Lung (tissue), 12 donors: Measurements from ENCODE around the gene CAMK1D. TPM values are rescaled to one million over a fixed set of nuclear protein-coding genes. Genes with fewer than 3 reads are reported as not detected.

ENCODE experiments used
- ATAC-seq: fragments of 200-7000 bp; cut with Tn5 transposase; one replicate; pipeline ENCODE4 v1.9.1; 2020; ENCODE audit warnings: moderate number of reproducible peaks; ENCODE audit not compliant: insufficient read depth, low FRiP score
- DNase-seq, 3 donors: peaks; one replicate each; pipeline ENCODE4 v3.0.0-alpha.2; 2013 to 2017
- H3K27ac ChIP-seq, 2 donors: one replicate each; pipeline ENCODE4 v1.5.1; 2013; ENCODE audit warnings: mild to moderate bottlenecking in 2 of 2, moderate library complexity in 2 of 2, control low read depth in 1 of 2, inconsistent platforms in 1 of 2, low read depth in 1 of 2, low read length in 1 of 2
- H3K27me3 ChIP-seq, 3 donors: one replicate each; pipeline ENCODE4 v1.5.1; 2013; ENCODE audit warnings: low read length in 2 of 3; ENCODE audit not compliant: control insufficient read depth in 3 of 3, insufficient read depth in 3 of 3
- H3K36me3 ChIP-seq, 4 donors: one replicate each; pipeline ENCODE4 v1.5.1; 2013; ENCODE audit warnings: low read length in 4 of 4, mild to moderate bottlenecking in 1 of 4, moderate library complexity in 1 of 4; ENCODE audit not compliant: control insufficient read depth in 4 of 4, insufficient read depth in 4 of 4
- H3K4me1 ChIP-seq, 5 donors: one replicate each; pipeline ENCODE4 v1.5.1; 2013; ENCODE audit warnings: low read length in 5 of 5, mild to moderate bottlenecking in 2 of 5, moderate library complexity in 1 of 5; ENCODE audit not compliant: control insufficient read depth in 5 of 5, insufficient read depth in 5 of 5
- H3K4me3 ChIP-seq: one replicate; pipeline ENCODE4 v1.5.1; 2013; ENCODE audit warnings: mild to moderate bottlenecking, control low read depth, moderate library complexity
- H3K9ac ChIP-seq, 2 donors: one replicate each; pipeline ENCODE4 v1.5.1; 2013; ENCODE audit warnings: low read length in 2 of 2, control low read depth in 1 of 2; ENCODE audit not compliant: insufficient read depth in 1 of 2
- H3K9me3 ChIP-seq, 4 donors: one replicate each; pipeline ENCODE4 v1.5.1; 2013; ENCODE audit warnings: low read length in 3 of 4, mild to moderate bottlenecking in 1 of 4, moderate library complexity in 1 of 4; ENCODE audit not compliant: control insufficient read depth in 4 of 4, insufficient read depth in 3 of 4
- WGBS, 2 donors: extraction: QIAGEN DNeasy Blood & Tissue Kit; methylation state at CpG; one replicate each; pipeline ENCODE4 v1.1.7; 2013; 5-methylcytosine and 5-hydroxymethylcytosine counted together
- polyA plus RNA-seq, 2 donors: library from polyadenylated mRNA; stranded (reverse); fragments of 200-250 nt; gene quantifications; one replicate each; pipeline ENCODE4 v1.2.1, GENCODE V29; 2013
- total RNA-seq, 2 donors: library from RNA; depleted of rRNA in 1 of 2; stranded (reverse); fragments of >200 nt in 1 of 2; gene quantifications; one replicate each; pipeline ENCODE4 v1.2.1, GENCODE V29; 2014 to 2021
- TF ChIP-seq, protein P1 (sequence below): IDR thresholded peaks from 2 replicates; pipeline ENCODE4 v1.5.1; 2012; ENCODE audit warnings: mild to moderate bottlenecking; ENCODE audit errors: control extremely low read depth, extremely low read depth
- donor health status: control.
- donor health status: control.
- donor health status: Bipolar disorder and iron deficiency.
- donor health status: healthy.
- donor health status: DM: yes; HTN: yes; CAD: no.

The CAMK1D gene
- total and polyA plus RNA-seq, 4 donors: 3.2 to 37.4 (median 7.0) TPM

DNA sequence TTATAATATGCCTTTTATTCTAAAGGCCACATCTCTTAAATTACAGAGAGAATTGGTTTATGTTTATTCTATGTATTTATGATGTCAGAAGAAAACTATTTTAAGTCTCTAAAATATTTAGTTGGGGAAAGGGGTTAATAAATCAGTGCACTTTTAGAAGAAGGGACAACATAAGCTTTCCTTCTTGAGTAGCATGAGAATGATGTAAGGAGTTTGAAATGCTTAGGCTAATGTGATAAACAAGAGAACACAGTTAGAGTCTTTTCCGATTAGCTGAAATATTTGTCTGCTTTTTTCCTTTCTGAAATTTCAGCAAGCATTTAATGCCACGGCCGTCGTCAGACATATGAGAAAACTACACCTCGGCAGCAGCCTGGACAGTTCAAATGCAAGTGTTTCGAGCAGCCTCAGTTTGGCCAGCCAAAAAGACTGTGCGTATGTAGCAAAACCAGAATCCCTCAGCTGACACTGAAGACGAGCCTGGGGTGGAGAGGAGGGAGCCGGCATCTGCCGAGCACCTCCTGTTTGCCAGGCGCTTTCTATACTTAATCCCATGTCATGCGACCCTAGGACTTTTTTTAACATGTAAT lies 476.0 kb downstream of the CAMK1D start:
- no peak overlapping the region for H3K27ac ChIP-seq
- no peaks in the 10 kb centered on the region for H3K9me3 ChIP-seq
- ATAC-seq (no peak), DNase-seq (peak in 1 of 3 donors; percentile 33)
- TF ChIP-seq, protein P1, sequence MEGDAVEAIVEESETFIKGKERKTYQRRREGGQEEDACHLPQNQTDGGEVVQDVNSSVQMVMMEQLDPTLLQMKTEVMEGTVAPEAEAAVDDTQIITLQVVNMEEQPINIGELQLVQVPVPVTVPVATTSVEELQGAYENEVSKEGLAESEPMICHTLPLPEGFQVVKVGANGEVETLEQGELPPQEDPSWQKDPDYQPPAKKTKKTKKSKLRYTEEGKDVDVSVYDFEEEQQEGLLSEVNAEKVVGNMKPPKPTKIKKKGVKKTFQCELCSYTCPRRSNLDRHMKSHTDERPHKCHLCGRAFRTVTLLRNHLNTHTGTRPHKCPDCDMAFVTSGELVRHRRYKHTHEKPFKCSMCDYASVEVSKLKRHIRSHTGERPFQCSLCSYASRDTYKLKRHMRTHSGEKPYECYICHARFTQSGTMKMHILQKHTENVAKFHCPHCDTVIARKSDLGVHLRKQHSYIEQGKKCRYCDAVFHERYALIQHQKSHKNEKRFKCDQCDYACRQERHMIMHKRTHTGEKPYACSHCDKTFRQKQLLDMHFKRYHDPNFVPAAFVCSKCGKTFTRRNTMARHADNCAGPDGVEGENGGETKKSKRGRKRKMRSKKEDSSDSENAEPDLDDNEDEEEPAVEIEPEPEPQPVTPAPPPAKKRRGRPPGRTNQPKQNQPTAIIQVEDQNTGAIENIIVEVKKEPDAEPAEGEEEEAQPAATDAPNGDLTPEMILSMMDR: no peak
- H3K27me3 ChIP-seq: peaks cover 0 to 12% (median 0%) of the 10 kb centered on the region in 3 donors
- no peak overlapping the region for H3K4me3 ChIP-seq
- no peaks in the 10 kb centered on the region for H3K36me3 ChIP-seq
- WGBS, 2 donors: 82 to 89% methylated on average over 12 of the region's 12 CpGs
- no peak overlapping the region for H3K9ac ChIP-seq
- no peaks in the 10 kb centered on the region for H3K4me1 ChIP-seq

DNA sequence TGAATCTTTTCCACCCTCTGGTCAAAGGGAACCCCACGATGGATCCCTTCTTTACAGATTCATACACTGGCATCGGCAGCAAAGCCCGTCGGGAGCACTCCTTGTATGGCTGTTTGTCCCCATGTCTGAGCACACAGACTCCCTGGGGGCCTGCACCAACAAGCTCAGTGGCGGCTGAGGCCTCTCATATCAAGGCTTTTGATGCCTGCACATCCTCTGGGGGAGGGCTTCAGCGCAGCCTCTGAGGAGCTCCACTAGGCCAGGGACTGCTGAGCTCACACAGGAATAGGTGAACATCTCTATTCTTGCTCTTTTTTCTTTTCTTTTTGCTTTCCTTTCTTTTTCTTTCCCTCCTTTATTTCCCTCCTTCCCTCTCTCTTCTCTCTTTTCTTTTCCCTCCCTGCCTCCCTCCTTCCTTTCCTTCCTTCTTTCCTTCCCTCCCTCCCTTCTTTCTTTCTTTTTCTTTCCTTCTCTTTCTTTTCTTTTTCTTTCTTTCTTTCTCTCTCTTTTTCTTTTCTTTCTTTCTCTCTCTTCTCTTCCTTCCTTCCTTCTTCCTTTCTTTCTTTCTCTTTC lies 477.5 kb downstream of the CAMK1D start:
- H3K4me1 ChIP-seq: no peaks in the 10 kb centered on the region
- TF ChIP-seq, protein P1: no peak
- no peak overlapping the region for H3K9ac ChIP-seq
- H3K27me3 ChIP-seq: peaks cover 0 to 14% (median 0%) of the 10 kb centered on the region in 3 donors
- H3K4me3 ChIP-seq: no peak overlapping the region
- ATAC-seq: no peak
- H3K36me3 ChIP-seq: peaks cover 0 to 3% (median 0%) of the 10 kb centered on the region in 4 donors
- DNase-seq: no peak
- WGBS, 2 donors: 73 to 93% methylated on average over 6 of the region's 6 CpGs
- no peak overlapping the region for H3K27ac ChIP-seq
- H3K9me3 ChIP-seq: peaks cover 0 to 2% (median 0%) of the 10 kb centered on the region in 4 donors

DNA sequence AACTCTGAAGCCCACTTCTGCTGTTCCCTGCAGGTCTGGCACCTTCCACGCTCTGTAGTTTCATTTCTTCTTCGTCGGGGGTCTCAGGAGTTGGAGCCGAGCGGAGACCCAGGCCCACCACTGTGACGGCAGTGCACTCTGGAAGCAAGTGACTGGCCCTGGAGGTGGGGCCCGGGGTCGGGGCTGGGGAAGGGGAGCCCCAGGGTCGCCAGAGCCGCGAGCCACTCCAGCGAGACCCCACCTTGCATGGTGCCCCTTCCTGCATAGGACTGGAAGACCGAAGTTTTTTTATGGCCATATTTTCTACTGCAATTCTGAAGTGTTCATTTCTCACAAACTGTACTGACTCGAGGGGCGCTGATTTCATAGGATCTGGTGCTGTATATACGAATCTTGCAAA lies 479.4 kb downstream of the CAMK1D start:
- TF ChIP-seq, protein P1: no peak
- H3K9me3 ChIP-seq: peaks cover 0 to 2% (median 0%) of the 10 kb centered on the region in 4 donors
- H3K36me3 ChIP-seq: peaks cover 0 to 3% (median 0%) of the 10 kb centered on the region in 4 donors
- no peak for ATAC-seq
- H3K27ac ChIP-seq: no peak overlapping the region
- WGBS, 2 donors: 94 to 98% methylated on average over 16 of the region's 16 CpGs
- no peak for DNase-seq
- peaks cover 0 to 17% (median 0%) of the 10 kb centered on the region in 3 donors for H3K27me3 ChIP-seq
- H3K4me1 ChIP-seq: no peaks in the 10 kb centered on the region
- no peak overlapping the region for H3K4me3 ChIP-seq
- H3K9ac ChIP-seq: no peak overlapping the region
